ENCODE results near the gene DLAT.

- no peak for TF ChIP-seq EP300 (IDR thresholded peaks at IDR 0.05)
- no peak for TF ChIP-seq CTCF (IDR thresholded peaks at IDR 0.05)
- no peak for TF ChIP-seq POLR2A (IDR thresholded peaks at IDR 0.05; ENCODE audit: low read depth)
- TF ChIP-seq POLR2AphosphoS5 (IDR thresholded peaks at IDR 0.05), result no peak
These were observed 80.9 kb downstream of the DLAT start for GRCh38 chr11:112106070-112106469.

All from esophagus muscularis mucosa (tissue), 4 donors.